ENCODE data around the gene SLCO3A1.

SLCO3A1 gene

GRCh38 chr15:92151168-92151567 lies 297.7 kb downstream of the SLCO3A1 start:
- no peaks in the 10 kb centered on the region for H3K27me3 Mint-ChIP-seq
- H3K36me3 Mint-ChIP-seq (ENCODE audit: insufficient read depth) = peaks cover 22% of the 10 kb centered on the region
- H3K9me3 Mint-ChIP-seq = no peaks in the 10 kb centered on the region
- H3K27ac Mint-ChIP-seq (ENCODE audit: low read depth) = no peak overlapping the region
- H3K4me1 Mint-ChIP-seq = peaks cover 6% of the 10 kb centered on the region
- DNase-seq (ENCODE audit: low spot score in 2 of 2) = no peak
- no peak for ATAC-seq (replicated peaks; ENCODE audit: extremely low read depth, poor library complexity, severe bottlenecking)
- no peak overlapping the region for H3K4me3 Mint-ChIP-seq

DNA sequence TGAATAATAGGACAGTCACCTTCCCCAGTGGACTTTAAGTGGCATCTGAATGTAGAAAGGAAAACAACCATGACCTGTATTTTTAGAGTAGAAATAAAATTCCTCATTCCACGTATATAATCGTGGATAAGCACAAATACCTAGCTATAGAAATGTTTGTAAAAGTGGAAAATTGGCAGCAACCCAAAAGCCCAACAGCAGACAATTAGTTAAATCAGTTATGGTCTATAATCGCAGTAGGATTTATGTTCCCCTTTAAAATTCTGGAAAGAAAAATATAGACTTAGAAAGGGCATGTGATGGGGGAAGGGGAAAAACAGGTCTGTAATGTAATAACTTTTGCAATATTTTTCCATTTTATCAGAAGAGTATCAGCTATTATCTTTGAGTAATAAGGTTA lies 298.2 kb downstream of the SLCO3A1 start:
- peaks cover 20% of the 10 kb centered on the region for H3K36me3 Mint-ChIP-seq (ENCODE audit: insufficient read depth)
- no peak for DNase-seq (ENCODE audit: low spot score in 2 of 2)
- H3K4me3 Mint-ChIP-seq = no peak overlapping the region
- H3K27me3 Mint-ChIP-seq = no peaks in the 10 kb centered on the region
- H3K27ac Mint-ChIP-seq (ENCODE audit: low read depth) = no peak overlapping the region
- peaks cover 6% of the 10 kb centered on the region for H3K4me1 Mint-ChIP-seq
- ATAC-seq (replicated peaks; ENCODE audit: extremely low read depth, poor library complexity, severe bottlenecking) = no peak
- H3K9me3 Mint-ChIP-seq = no peaks in the 10 kb centered on the region

GRCh38 chr15:92152983-92153382 lies 299.5 kb downstream of the SLCO3A1 start:
- H3K27ac Mint-ChIP-seq (ENCODE audit: low read depth) = no peak overlapping the region
- ATAC-seq (replicated peaks; ENCODE audit: extremely low read depth, poor library complexity, severe bottlenecking) = no peak
- no peaks in the 10 kb centered on the region for H3K27me3 Mint-ChIP-seq
- H3K4me1 Mint-ChIP-seq = peaks cover 6% of the 10 kb centered on the region
- no peak for DNase-seq (ENCODE audit: low spot score in 2 of 2)
- no peaks in the 10 kb centered on the region for H3K9me3 Mint-ChIP-seq
- peaks cover 12% of the 10 kb centered on the region for H3K36me3 Mint-ChIP-seq (ENCODE audit: insufficient read depth)
- H3K4me3 Mint-ChIP-seq = no peak overlapping the region

- Mint-ChIP-seq H3K27ac (ENCODE audit: low read depth) (peak overlapping the region; percentile 72), H3K9me3 (no peaks in the 10 kb centered on the region), H3K4me1 (peaks cover 6% of the 10 kb centered on the region), H3K4me3 (no peak overlapping the region), H3K36me3 (ENCODE audit: insufficient read depth) (peaks cover 11% of the 10 kb centered on the region), H3K27me3 (no peaks in the 10 kb centered on the region)
- DNase-seq (ENCODE audit: low spot score in 2 of 2) (no peak), ATAC-seq (replicated peaks; ENCODE audit: extremely low read depth, poor library complexity, severe bottlenecking) (no peak)
Observed at GRCh38 chr15:92153620-92154019, 300.1 kb downstream of the SLCO3A1 start.

DNA sequence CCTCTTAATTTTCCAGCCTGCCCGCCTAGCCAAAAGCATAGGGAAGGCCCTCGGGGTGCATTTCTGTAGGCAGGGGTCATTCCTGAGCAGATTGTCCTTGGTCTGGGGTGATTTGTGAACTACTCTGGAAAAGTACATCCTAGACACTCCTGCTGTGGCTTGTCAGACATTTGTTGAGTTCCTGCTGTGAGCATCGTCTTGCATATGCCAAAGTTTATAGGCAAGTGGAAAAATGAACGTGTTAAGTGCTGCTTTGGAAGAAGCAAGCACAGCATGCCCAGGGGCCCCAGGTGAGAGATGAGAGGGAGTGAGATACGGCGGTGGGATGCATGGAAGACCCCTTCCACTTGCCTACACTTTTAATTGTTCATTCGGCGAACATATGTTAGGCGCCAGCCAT lies 302.4 kb downstream of the SLCO3A1 start:
- H3K4me3 Mint-ChIP-seq = no peak overlapping the region
- no peak overlapping the region for H3K27ac Mint-ChIP-seq (ENCODE audit: low read depth)
- H3K27me3 Mint-ChIP-seq = no peaks in the 10 kb centered on the region
- DNase-seq (ENCODE audit: low spot score in 2 of 2) = no peak
- peaks cover 7% of the 10 kb centered on the region for H3K36me3 Mint-ChIP-seq (ENCODE audit: insufficient read depth)
- no peaks in the 10 kb centered on the region for H3K9me3 Mint-ChIP-seq
- peaks cover 6% of the 10 kb centered on the region for H3K4me1 Mint-ChIP-seq
- no peak for ATAC-seq (replicated peaks; ENCODE audit: extremely low read depth, poor library complexity, severe bottlenecking)

DNA sequence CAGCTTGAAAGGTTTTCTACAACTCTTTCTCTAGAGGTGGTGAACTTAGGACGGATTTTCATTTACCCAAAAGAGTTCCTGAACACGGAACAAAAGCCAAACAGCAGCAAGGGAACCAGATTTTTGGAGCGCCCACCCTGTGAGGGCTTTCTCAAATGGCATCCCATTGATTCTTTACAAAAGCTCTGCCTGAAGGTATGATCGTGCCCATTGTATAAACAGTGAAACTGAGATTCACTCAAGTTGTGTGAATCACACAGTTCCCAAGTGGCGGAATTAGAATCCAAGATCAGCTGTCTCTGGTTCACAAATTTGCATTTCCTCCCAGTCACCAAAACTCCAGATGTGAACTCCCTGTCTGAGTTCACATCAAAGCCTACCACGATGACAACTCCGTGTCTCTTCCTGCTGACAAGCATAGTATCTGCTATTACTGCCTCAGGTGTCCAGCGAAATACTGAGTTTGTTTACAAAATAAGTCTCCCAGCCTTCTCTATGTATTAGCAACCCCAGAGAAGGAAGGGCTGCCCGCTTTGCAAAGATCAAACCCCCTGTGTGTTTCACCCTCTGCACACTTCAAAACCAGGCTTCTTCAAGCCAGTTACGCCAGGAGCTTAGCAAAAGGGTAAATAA lies 304.3 kb downstream of the SLCO3A1 start:
- Mint-ChIP-seq H3K4me3 (no peak overlapping the region), H3K4me1 (peaks cover 10% of the 10 kb centered on the region), H3K27ac (ENCODE audit: low read depth) (peak overlapping the region; percentile 5), H3K9me3 (no peaks in the 10 kb centered on the region), H3K27me3 (no peaks in the 10 kb centered on the region), H3K36me3 (ENCODE audit: insufficient read depth) (peaks cover 9% of the 10 kb centered on the region)
- DNase-seq (ENCODE audit: low spot score in 2 of 2) (no peak), ATAC-seq (replicated peaks; ENCODE audit: extremely low read depth, poor library complexity, severe bottlenecking) (no peak)

DNA sequence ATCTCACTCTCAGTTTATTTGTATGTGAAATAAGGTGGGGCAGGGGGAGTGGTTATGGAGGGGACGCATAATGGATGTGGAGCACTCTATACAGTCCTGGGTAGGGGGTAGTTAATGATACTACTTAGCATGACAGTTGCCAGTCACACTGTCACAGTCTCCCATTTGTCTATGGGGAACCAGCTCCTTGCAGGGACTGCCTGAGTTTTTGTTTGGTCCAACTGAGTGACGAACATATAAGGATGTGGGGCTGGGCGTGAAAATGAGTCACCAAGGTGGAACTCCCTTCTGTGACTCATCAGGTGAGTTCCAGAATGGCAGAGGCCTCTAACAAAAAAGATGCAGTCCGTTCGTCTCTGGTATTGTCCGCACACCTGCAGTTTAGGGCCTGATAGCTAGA lies 304.9 kb downstream of the SLCO3A1 start:
- no peaks in the 10 kb centered on the region for H3K9me3 Mint-ChIP-seq
- no peak overlapping the region for H3K4me3 Mint-ChIP-seq
- peak overlapping the region; percentile 5 for H3K27ac Mint-ChIP-seq (ENCODE audit: low read depth)
- ATAC-seq (replicated peaks; ENCODE audit: extremely low read depth, poor library complexity, severe bottlenecking) (no peak), DNase-seq (ENCODE audit: low spot score in 2 of 2) (no peak)
- peaks cover 5% of the 10 kb centered on the region for H3K36me3 Mint-ChIP-seq (ENCODE audit: insufficient read depth)
- peaks cover 9% of the 10 kb centered on the region for H3K4me1 Mint-ChIP-seq
- H3K27me3 Mint-ChIP-seq = no peaks in the 10 kb centered on the region

GRCh38 chr15:92159481-92159880 lies 306.0 kb downstream of the SLCO3A1 start:
- Mint-ChIP-seq H3K4me1 (peaks cover 4% of the 10 kb centered on the region), H3K4me3 (no peak overlapping the region), H3K27me3 (no peaks in the 10 kb centered on the region), H3K36me3 (ENCODE audit: insufficient read depth) (peaks cover 10% of the 10 kb centered on the region), H3K9me3 (no peaks in the 10 kb centered on the region), H3K27ac (ENCODE audit: low read depth) (no peak overlapping the region)
- no peak for ATAC-seq (replicated peaks; ENCODE audit: extremely low read depth, poor library complexity, severe bottlenecking)
- no peak for DNase-seq (ENCODE audit: low spot score in 2 of 2)

DNA sequence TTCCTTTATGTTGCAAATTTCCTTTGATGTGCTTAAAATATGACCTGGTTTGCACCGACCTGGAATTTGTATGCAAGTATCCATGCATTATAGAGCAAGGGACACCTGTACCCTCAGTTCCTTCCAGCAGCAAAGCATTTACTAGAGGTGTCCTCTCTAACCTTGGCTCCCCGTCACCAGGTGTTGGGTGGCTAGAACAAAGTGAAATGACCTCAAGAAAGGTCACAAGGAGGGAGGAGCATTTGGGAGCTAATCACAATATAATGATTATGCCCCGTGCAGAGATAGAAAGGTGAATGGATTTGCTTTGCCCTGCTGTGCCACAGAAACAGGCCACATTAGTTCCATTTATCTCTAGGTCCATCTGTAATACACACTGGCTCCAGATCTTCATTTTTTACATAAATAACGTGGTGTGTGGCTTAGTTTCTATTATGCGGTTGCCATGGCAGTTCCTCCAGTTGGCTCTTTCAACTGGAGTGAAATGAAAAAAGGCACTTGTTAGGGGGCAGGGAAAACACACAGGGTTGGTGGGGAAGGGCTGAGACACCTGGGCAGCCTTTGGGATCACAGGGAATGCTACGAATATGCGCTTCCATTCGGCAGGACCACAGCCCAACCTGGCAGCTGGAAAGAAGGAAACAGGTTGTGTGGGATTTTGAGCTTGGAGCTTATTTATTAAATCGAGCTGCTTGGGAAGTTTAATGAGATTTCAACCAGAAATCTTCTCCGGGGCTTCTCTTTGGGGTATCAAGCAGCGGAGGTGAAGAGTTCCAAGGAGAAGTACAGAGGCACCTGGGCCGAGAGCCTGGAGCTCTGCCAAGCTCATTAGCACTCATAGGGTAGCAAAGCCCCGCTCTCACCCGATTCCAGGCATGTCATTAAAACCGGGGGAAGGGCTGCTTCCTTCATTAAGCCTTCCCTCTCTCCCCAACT lies 306.7 kb downstream of the SLCO3A1 start:
- Mint-ChIP-seq H3K4me3 (no peak overlapping the region), H3K27me3 (no peaks in the 10 kb centered on the region), H3K4me1 (peaks cover 4% of the 10 kb centered on the region), H3K9me3 (no peaks in the 10 kb centered on the region), H3K27ac (ENCODE audit: low read depth) (no peak overlapping the region), H3K36me3 (ENCODE audit: insufficient read depth) (peaks cover 14% of the 10 kb centered on the region)
- ATAC-seq (replicated peaks; ENCODE audit: extremely low read depth, poor library complexity, severe bottlenecking) = no peak
- no peak for DNase-seq (ENCODE audit: low spot score in 2 of 2)

- Mint-ChIP-seq H3K27me3 (no peaks in the 10 kb centered on the region), H3K36me3 (ENCODE audit: insufficient read depth) (peaks cover 17% of the 10 kb centered on the region), H3K4me1 (peaks cover 4% of the 10 kb centered on the region), H3K27ac (ENCODE audit: low read depth) (no peak overlapping the region), H3K4me3 (no peak overlapping the region), H3K9me3 (no peaks in the 10 kb centered on the region)
- DNase-seq (ENCODE audit: low spot score in 2 of 2) = no peak
- ATAC-seq (replicated peaks; ENCODE audit: extremely low read depth, poor library complexity, severe bottlenecking) = no peak
Observed at GRCh38 chr15:92161039-92161670, 307.6 kb downstream of the SLCO3A1 start.

- Mint-ChIP-seq H3K9me3 (no peaks in the 10 kb centered on the region), H3K4me1 (peaks cover 4% of the 10 kb centered on the region), H3K27ac (ENCODE audit: low read depth) (no peak overlapping the region), H3K27me3 (no peaks in the 10 kb centered on the region), H3K36me3 (ENCODE audit: insufficient read depth) (peaks cover 22% of the 10 kb centered on the region), H3K4me3 (no peak overlapping the region)
- ATAC-seq (replicated peaks; ENCODE audit: extremely low read depth, poor library complexity, severe bottlenecking) (no peak), DNase-seq (ENCODE audit: low spot score in 2 of 2) (no peak)
Observed at GRCh38 chr15:92162657-92163056, 309.1 kb downstream of the SLCO3A1 start.

DNA sequence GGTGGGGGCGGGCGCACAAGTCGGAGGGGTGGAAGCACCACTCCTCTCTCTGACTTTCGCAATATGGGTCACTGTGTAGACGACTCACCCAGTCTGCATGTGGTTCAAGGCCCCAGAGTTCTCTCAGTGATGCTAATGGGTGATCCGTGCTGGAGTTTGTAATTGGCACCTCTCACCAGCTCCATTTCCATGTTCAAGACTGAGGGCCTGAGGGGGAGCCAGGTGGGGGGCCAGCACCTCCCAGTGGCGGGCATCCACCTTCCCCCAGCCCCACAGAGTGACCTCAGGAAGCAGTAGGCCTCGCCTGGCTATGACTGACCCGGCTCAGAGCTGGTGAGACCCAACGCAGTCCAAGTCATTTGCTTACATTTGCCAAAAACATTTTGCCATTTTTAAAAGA lies 310.1 kb downstream of the SLCO3A1 start:
- H3K9me3 Mint-ChIP-seq = no peaks in the 10 kb centered on the region
- H3K4me1 Mint-ChIP-seq = peaks cover 4% of the 10 kb centered on the region
- no peak for DNase-seq (ENCODE audit: low spot score in 2 of 2)
- H3K36me3 Mint-ChIP-seq (ENCODE audit: insufficient read depth) = peaks cover 24% of the 10 kb centered on the region
- H3K27ac Mint-ChIP-seq (ENCODE audit: low read depth) = no peak overlapping the region
- H3K4me3 Mint-ChIP-seq = no peak overlapping the region
- H3K27me3 Mint-ChIP-seq = no peaks in the 10 kb centered on the region
- ATAC-seq (replicated peaks; ENCODE audit: extremely low read depth, poor library complexity, severe bottlenecking) = no peak
